Measurements from ENCODE around the gene RTN4R.
"Not testable (repeated sequence)": the region's sequence is repeated elsewhere in the genome, so short reads cannot be mapped to it uniquely, and the experiment has no call there.

Gene RTN4R

DNA sequence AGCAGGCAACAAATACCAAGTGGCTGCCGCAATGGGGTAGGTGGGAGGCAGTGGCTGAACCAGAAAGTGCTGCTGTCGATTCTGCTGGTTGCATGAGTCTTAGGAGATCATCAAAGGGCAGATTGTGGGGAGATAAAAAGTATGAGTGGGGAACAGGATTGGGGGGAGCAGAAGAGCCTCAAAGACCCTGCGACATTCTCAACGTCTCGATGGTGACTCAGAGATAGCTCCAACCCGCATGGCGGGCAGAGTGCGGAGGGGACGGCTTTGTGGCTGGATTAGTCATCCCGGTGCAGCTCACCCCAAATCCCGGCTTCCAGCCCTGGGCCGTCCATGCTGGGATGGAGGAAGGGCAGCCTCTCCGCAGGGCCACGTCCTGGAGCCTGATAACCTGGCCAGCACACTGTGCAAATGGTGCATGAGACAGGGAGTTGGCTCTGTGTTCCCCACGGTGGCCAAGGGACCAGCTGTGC lies 11.6 kb upstream of the RTN4R start:
- Histone ChIP-seq H3K4me2 (ENCODE audit: low read depth, low read length, poor library complexity, severe bottlenecking) (no peak overlapping the region), H3K9me3 (ENCODE audit: insufficient read depth, low read depth, low read length) (no peaks in the 10 kb centered on the region), H3K79me2 (ENCODE audit: insufficient read depth, low read length) (no peaks in the 10 kb centered on the region), H3F3A (ENCODE audit: low read depth) (no peaks in the 10 kb centered on the region), H3K27me3 (ENCODE audit: insufficient read depth, low read length, poor library complexity, severe bottlenecking) (no peaks in the 10 kb centered on the region), H3K4me1 (ENCODE audit: insufficient read depth, low read length, poor library complexity, severe bottlenecking) (no peaks in the 10 kb centered on the region), H4K20me1 (ENCODE audit: insufficient read depth, low read length, poor library complexity, severe bottlenecking) (no peaks in the 10 kb centered on the region), H2AFZ (ENCODE audit: low read length) (no peak overlapping the region), H3K4me3 (ENCODE audit: low read length, poor library complexity, severe bottlenecking) (no peak overlapping the region), H3K9me2 (replicated peaks; ENCODE audit: low read depth, low read length) (no peaks in the 10 kb centered on the region), H3K9ac (ENCODE audit: low read depth, low read length, poor library complexity, severe bottlenecking) (no peak overlapping the region), H3K36me3 (ENCODE audit: insufficient read depth, low read length) (no peaks in the 10 kb centered on the region)
- TF ChIP-seq EZH2phosphoT487 (IDR thresholded peaks at IDR 0.05; ENCODE audit: borderline replicate concordance) = no peak
- TF ChIP-seq, protein P1, sequence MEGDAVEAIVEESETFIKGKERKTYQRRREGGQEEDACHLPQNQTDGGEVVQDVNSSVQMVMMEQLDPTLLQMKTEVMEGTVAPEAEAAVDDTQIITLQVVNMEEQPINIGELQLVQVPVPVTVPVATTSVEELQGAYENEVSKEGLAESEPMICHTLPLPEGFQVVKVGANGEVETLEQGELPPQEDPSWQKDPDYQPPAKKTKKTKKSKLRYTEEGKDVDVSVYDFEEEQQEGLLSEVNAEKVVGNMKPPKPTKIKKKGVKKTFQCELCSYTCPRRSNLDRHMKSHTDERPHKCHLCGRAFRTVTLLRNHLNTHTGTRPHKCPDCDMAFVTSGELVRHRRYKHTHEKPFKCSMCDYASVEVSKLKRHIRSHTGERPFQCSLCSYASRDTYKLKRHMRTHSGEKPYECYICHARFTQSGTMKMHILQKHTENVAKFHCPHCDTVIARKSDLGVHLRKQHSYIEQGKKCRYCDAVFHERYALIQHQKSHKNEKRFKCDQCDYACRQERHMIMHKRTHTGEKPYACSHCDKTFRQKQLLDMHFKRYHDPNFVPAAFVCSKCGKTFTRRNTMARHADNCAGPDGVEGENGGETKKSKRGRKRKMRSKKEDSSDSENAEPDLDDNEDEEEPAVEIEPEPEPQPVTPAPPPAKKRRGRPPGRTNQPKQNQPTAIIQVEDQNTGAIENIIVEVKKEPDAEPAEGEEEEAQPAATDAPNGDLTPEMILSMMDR (conservative IDR thresholded peaks at IDR 0.05; ENCODE audit: low read length) = no peak

DNA sequence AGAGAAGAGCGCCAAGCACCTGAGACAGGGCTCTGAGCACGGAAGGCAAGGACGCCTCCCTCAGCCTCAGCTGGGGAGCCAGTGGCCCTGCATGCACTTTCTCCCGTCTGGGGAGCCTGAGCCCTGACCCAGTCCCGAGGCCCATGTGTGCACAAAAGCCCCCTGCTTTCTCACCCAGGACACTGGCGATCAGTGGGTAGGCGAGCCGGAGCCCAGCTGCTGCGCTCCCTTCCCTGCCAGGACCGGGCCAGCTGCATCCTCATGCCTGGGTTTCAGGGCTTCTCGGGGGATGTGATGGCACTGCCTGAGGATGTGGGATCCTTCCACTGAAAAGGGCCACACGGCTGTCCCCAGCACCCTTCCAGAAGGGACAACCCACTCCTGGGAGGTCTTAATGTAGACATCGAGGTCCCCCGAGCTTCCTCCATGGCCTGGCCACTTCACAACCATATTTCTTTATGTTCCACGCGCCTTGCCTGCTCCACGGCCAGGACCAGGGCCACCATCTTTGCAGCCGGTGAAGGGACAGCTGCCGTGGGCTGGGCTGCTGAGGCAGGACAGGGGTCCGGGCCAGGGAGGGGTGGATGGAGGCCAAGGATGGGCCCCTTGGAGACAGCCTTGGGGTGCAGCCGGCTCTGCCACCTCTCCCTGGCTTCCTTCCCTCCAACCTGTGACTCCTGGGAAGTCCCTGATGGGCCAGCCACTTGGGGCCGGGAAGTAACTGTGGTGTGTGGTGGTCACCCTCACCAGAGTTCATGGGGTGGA lies 10.8 kb upstream of the RTN4R start:
- not testable (repeated sequence) for H3K9me3 ChIP-seq (ENCODE audit: insufficient read depth, low read depth, low read length); H3K36me3 ChIP-seq (ENCODE audit: insufficient read depth, low read length); H4K20me1 ChIP-seq (ENCODE audit: insufficient read depth, low read length, poor library complexity, severe bottlenecking); H3K9me2 ChIP-seq (replicated peaks; ENCODE audit: low read depth, low read length); H3K4me1 ChIP-seq (ENCODE audit: insufficient read depth, low read length, poor library complexity, severe bottlenecking); H3K79me2 ChIP-seq (ENCODE audit: insufficient read depth, low read length); H3K9ac ChIP-seq (ENCODE audit: low read depth, low read length, poor library complexity, severe bottlenecking); H3F3A ChIP-seq (ENCODE audit: low read depth); H3K4me3 ChIP-seq (ENCODE audit: low read length, poor library complexity, severe bottlenecking); H3K4me2 ChIP-seq (ENCODE audit: low read depth, low read length, poor library complexity, severe bottlenecking); H3K27me3 ChIP-seq (ENCODE audit: insufficient read depth, low read length, poor library complexity, severe bottlenecking); H2AFZ ChIP-seq (ENCODE audit: low read length)

DNA sequence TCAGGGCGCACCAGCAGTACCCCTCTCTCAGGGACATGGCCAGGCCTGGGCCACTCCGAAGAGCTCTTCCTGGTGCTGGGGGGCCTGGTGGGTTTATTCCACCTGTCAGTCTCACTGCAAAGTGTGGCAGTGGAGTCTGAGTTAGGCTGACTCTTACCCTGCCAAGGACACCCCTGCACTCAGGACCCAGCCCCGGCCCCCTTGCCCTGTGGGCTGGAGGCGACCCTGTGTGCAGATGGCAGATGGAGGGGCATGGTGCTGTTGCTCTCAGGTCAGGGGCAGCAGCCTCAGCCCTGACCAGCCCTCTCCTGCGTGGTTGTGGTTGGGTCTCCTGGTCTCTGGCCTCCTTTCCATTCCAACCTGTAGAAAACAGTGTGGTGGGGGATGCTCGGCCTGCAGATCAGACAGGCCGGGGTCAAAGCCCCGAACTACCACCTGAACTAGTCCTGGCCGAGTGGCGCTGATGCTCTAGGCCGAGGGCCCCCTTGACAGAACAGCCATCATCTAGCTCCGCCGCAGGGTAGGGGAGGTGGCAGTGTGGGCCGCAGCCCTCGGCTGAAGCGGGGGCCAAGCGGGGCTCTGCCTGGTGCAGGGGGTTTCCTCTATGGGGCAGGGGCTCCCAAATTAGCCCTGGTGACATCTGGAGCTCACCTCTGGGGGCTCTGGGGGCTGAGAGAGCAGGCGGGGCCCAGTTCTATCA lies 10.0 kb upstream of the RTN4R start:
- not testable (repeated sequence) for H3K4me3 ChIP-seq (ENCODE audit: low read length, poor library complexity, severe bottlenecking); H3K4me2 ChIP-seq (ENCODE audit: low read depth, low read length, poor library complexity, severe bottlenecking); H3K4me1 ChIP-seq (ENCODE audit: insufficient read depth, low read length, poor library complexity, severe bottlenecking); H3K27me3 ChIP-seq (ENCODE audit: insufficient read depth, low read length, poor library complexity, severe bottlenecking); H2AFZ ChIP-seq (ENCODE audit: low read length); H3K36me3 ChIP-seq (ENCODE audit: insufficient read depth, low read length); H3K79me2 ChIP-seq (ENCODE audit: insufficient read depth, low read length); H3K9me2 ChIP-seq (replicated peaks; ENCODE audit: low read depth, low read length); H3K9me3 ChIP-seq (ENCODE audit: insufficient read depth, low read depth, low read length); H3F3A ChIP-seq (ENCODE audit: low read depth); H4K20me1 ChIP-seq (ENCODE audit: insufficient read depth, low read length, poor library complexity, severe bottlenecking); H3K9ac ChIP-seq (ENCODE audit: low read depth, low read length, poor library complexity, severe bottlenecking)

DNA sequence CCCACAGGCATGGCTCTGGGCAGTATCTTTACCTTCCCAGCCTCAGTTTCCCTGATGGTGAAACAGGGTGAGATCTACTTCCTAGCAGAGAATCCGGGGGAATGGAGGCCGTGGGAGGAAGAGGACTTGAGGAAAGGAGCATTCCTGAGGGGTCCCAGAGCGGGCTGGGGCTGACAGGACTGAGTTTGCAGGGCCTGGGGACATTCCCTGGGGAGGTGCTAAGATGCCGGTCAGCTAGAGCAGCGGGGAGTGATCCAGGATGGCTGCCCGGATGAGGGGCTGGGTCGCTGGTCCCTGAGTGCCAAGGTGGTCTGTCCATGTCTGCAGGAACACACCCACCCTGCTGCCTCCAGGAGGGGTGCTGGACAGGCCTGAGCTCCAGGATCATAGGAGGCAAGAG lies 8.3 kb upstream of the RTN4R start:
- no peak overlapping the region for H3K9ac ChIP-seq (ENCODE audit: low read depth, low read length, poor library complexity, severe bottlenecking)
- H3K4me1 ChIP-seq (ENCODE audit: insufficient read depth, low read length, poor library complexity, severe bottlenecking) = no peaks in the 10 kb centered on the region
- no peaks in the 10 kb centered on the region for H3K9me3 ChIP-seq (ENCODE audit: insufficient read depth, low read depth, low read length)

More for the DNA sequence above, 8.3 kb upstream of the RTN4R start:
- Histone ChIP-seq H3K27me3 (ENCODE audit: insufficient read depth, low read length, poor library complexity, severe bottlenecking) (no peaks in the 10 kb centered on the region), H3K4me3 (ENCODE audit: low read length, poor library complexity, severe bottlenecking) (no peak overlapping the region), H2AFZ (ENCODE audit: low read length) (no peak overlapping the region), H3K36me3 (ENCODE audit: insufficient read depth, low read length) (no peaks in the 10 kb centered on the region), H4K20me1 (ENCODE audit: insufficient read depth, low read length, poor library complexity, severe bottlenecking) (no peaks in the 10 kb centered on the region), H3K79me2 (ENCODE audit: insufficient read depth, low read length) (no peaks in the 10 kb centered on the region), H3F3A (ENCODE audit: low read depth) (no peaks in the 10 kb centered on the region), H3K4me2 (ENCODE audit: low read depth, low read length, poor library complexity, severe bottlenecking) (no peak overlapping the region), H3K9me2 (replicated peaks; ENCODE audit: low read depth, low read length) (no peaks in the 10 kb centered on the region)
- no peak for TF ChIP-seq EZH2phosphoT487 (IDR thresholded peaks at IDR 0.05; ENCODE audit: borderline replicate concordance)
- TF ChIP-seq, protein P1 (conservative IDR thresholded peaks at IDR 0.05; ENCODE audit: low read length) = no peak

Data from Loucy (cell line).